HepG2 (cell line): ENCODE results near the gene SPATA21. TPM values are rescaled to one million over a fixed set of nuclear protein-coding genes. Genes with fewer than 3 reads are reported as not detected.
A peak's percentile ranks its signal among the peaks of the same experiment; 100 is the strongest.

ENCODE experiments used
- ELK4 ChIP-seq: sonication (generic); formaldehyde crosslinking; IDR thresholded peaks from 2 replicates; pipeline ENCODE4 v1.9.0; 2021; ENCODE audit warnings: missing genetic modification reagents, borderline replicate concordance
- MATR3 ChIP-seq: sonication (generic); formaldehyde crosslinking; IDR thresholded peaks from 2 replicates; pipeline ENCODE4 v1.4.0; 2020; ENCODE audit warnings: missing genetic modification reagents
- PAWR ChIP-seq: sonication (generic); formaldehyde crosslinking; IDR thresholded peaks from 2 replicates; pipeline ENCODE4 v1.4.0; 2020; ENCODE audit warnings: missing genetic modification reagents, mild to moderate bottlenecking, borderline replicate concordance
- POLR2A ChIP-seq, 2 experiments: IDR thresholded peaks; 2 replicates each; pipeline ENCODE4 v1.6.1; 2011; ENCODE audit warnings: low read depth in 2 of 2, low read length in 2 of 2, mild to moderate bottlenecking in 1 of 2, moderate library complexity in 1 of 2; ENCODE audit not compliant: insufficient read depth in 1 of 2
- PREB ChIP-seq: sonication (generic); formaldehyde crosslinking; IDR thresholded peaks from 2 replicates; pipeline ENCODE4 v1.4.0; 2020; ENCODE audit warnings: missing genetic modification reagents
- RFX3 ChIP-seq: IDR thresholded peaks from 2 replicates; pipeline ENCODE4 v1.6.1; 2016; ENCODE audit warnings: missing biosample characterization, missing genetic modification reagents
- SMC3 ChIP-seq: IDR thresholded peaks from 2 replicates; pipeline ENCODE4 v1.6.1; 2011; ENCODE audit warnings: low read length, improper control_type of control experiment
- TBX2 ChIP-seq: sonication (generic); formaldehyde crosslinking; IDR thresholded peaks from 2 replicates; pipeline ENCODE4 v1.5.0; 2020; ENCODE audit warnings: missing genetic modification reagents, mild to moderate bottlenecking, borderline replicate concordance
- THRA ChIP-seq: sonication (generic); formaldehyde crosslinking; IDR thresholded peaks from 2 replicates; pipeline ENCODE4 v1.4.0; 2020; ENCODE audit warnings: missing genetic modification reagents, borderline replicate concordance
- ZBTB3 ChIP-seq: sonication (generic); formaldehyde crosslinking; IDR thresholded peaks from 2 replicates; pipeline ENCODE4 v1.4.0; 2020; ENCODE audit warnings: low read depth, mild to moderate bottlenecking, moderate library complexity, missing genetic modification reagents, borderline replicate concordance
- ZFP62 ChIP-seq: sonication (generic); formaldehyde crosslinking; IDR thresholded peaks from 2 replicates; pipeline ENCODE4 v1.4.0; 2020; ENCODE audit warnings: missing genetic modification reagents
- ZNF275 ChIP-seq: sonication (generic); formaldehyde crosslinking; IDR thresholded peaks from 2 replicates; pipeline ENCODE4 v1.8.0; 2022; ENCODE audit warnings: missing genetic modification reagents, mild to moderate bottlenecking, inconsistent platforms, borderline replicate concordance
- ZNF33B ChIP-seq: sonication (generic); formaldehyde crosslinking; IDR thresholded peaks from 2 replicates; pipeline ENCODE4 v1.5.1; 2020; ENCODE audit warnings: mild to moderate bottlenecking, missing genetic modification reagents
- ZNF468 ChIP-seq: sonication (generic); formaldehyde crosslinking; IDR thresholded peaks from 2 replicates; pipeline ENCODE4 v1.8.0; 2022; ENCODE audit warnings: mild to moderate bottlenecking, moderate library complexity, missing genetic modification reagents
- ZNF703 ChIP-seq: sonication (generic); formaldehyde crosslinking; IDR thresholded peaks from 2 replicates; pipeline ENCODE4 v1.5.1; 2020; ENCODE audit warnings: missing genetic modification reagents, mild to moderate bottlenecking, moderate library complexity, borderline replicate concordance
- ZNF800 ChIP-seq: sonication (generic); formaldehyde crosslinking; IDR thresholded peaks from 2 replicates; pipeline ENCODE4 v1.4.0; 2020; ENCODE audit warnings: missing genetic modification reagents
- polyA plus RNA-seq, 8 experiments: library from polyadenylated mRNA; depleted of rRNA in 3 of 8; stranded (reverse) in 7 of 8; unstranded in 1 of 8; fragments of >200 nt; fragmentation: Illumina TruSeq in 4 of 8; extraction: Trizol in 4 of 8; gene quantifications; 2 replicates each; pipeline versions ENCODE4 v1.2.1 to v1.2.3, GENCODE V29; 2011 to 2016; ENCODE audit warnings: low read depth in 4 of 8, missing spikeins in 1 of 8, mixed read lengths in 1 of 8; ENCODE audit not compliant: insufficient read depth in 1 of 8
- total RNA-seq, 5 experiments: library from RNA; depleted of rRNA; stranded (reverse); fragments of >200 nt; fragmentation: Illumina TruSeq; extraction: Trizol; gene quantifications; 2 replicates each; pipeline ENCODE4 v1.2.3, GENCODE V29; 2016; ENCODE audit warnings: low read depth in 1 of 5

SPATA21 gene
- total and polyA plus RNA-seq, 2 of the 13 experiments (the other 11 are each of a cell fraction or from before 2014, with no cell fraction given): 0.80 to 1.4 TPM

- peak; percentile 76 for TF ChIP-seq ZNF800 (CRISPR knock-in tag)
- TF ChIP-seq PAWR (CRISPR knock-in tag): no peak
- TF ChIP-seq POLR2A (IDR thresholded peaks at IDR 0.05; ENCODE audit: insufficient read depth in 1 of 2, low read depth in 2 of 2, low read length in 2 of 2): peak; percentile 76 to 95
- peak; percentile 67 for TF ChIP-seq TBX2 (CRISPR knock-in tag)
- TF ChIP-seq SMC3: no peak
- TF ChIP-seq ZNF468 (CRISPR knock-in tag): no peak; the same call in 1 of the 2 replicates
- no peak for TF ChIP-seq MATR3
- TF ChIP-seq ZNF275 (CRISPR knock-in tag): 0 out of 2 replicates have a peak, but pooled peaks have one; percentile 31
- TF ChIP-seq ELK4: 0 out of 2 replicates have a peak, but pooled peaks have one; percentile 68
- TF ChIP-seq THRA (CRISPR knock-in tag): no peak; the same call in 1 of the 2 replicates
- 0 out of 2 replicates have a peak, but pooled peaks have one; percentile 61 for TF ChIP-seq ZBTB3 (CRISPR knock-in tag)
- TF ChIP-seq PREB (CRISPR knock-in tag): no peak
- no peak for TF ChIP-seq RFX3
- TF ChIP-seq ZNF703 (CRISPR knock-in tag): no peak
- TF ChIP-seq ZNF33B: no peak
- TF ChIP-seq ZFP62 (CRISPR knock-in tag): no peak
Observed at GRCh38 chr1:16351994-16352841, 85.0 kb downstream of the SPATA21 start, which contains the start of gene FBXO42 (continued).
